ENCODE results near the gene FSHB.

DNA sequence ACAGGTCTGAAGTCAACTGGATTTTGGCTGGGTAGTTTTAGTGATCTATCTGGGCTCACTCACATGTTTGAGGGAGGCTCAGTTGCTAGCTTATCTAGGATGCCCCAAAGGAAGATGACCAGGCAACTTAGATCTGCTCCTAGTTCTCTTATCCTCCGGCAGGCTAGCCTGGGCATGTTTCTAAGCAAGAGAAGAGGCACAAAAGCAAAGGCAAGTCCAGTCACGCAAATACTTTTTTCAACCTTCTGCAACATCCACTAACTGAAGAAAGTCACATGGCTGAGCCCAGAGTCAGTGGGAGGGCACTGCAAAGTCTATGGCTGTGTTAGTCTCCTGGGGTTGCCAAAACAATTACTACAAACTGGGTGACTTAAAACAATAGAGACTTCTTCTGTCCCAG, 32.9 kb upstream of the FSHB start:
- TF ChIP-seq POLR2AphosphoS5 (IDR thresholded peaks at IDR 0.05; ENCODE audit: low read depth, low read length) (no peak), SIN3A (IDR thresholded peaks at IDR 0.05; ENCODE audit: borderline replicate concordance, insufficient read depth, low read depth, low read length) (no peak), REST (IDR thresholded peaks at IDR 0.05; ENCODE audit: insufficient read depth in 1 of 2, low read depth in 2 of 2, low read length in 1 of 2) (no peak)
- TF ChIP-seq, protein P1, sequence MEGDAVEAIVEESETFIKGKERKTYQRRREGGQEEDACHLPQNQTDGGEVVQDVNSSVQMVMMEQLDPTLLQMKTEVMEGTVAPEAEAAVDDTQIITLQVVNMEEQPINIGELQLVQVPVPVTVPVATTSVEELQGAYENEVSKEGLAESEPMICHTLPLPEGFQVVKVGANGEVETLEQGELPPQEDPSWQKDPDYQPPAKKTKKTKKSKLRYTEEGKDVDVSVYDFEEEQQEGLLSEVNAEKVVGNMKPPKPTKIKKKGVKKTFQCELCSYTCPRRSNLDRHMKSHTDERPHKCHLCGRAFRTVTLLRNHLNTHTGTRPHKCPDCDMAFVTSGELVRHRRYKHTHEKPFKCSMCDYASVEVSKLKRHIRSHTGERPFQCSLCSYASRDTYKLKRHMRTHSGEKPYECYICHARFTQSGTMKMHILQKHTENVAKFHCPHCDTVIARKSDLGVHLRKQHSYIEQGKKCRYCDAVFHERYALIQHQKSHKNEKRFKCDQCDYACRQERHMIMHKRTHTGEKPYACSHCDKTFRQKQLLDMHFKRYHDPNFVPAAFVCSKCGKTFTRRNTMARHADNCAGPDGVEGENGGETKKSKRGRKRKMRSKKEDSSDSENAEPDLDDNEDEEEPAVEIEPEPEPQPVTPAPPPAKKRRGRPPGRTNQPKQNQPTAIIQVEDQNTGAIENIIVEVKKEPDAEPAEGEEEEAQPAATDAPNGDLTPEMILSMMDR (IDR thresholded peaks at IDR 0.05) = no peak

All from Panc1 (cell line).